Measurements from ENCODE around the gene RASL10B. TPM values are rescaled to one million over a fixed set of nuclear protein-coding genes. Genes with fewer than 3 reads are reported as not detected.

RASL10B gene
- total and polyA plus RNA-seq, 2 donors (not counting 1 experiment from before 2014, with no cell fraction given), result 0.78 to 1.5 TPM

DNA sequence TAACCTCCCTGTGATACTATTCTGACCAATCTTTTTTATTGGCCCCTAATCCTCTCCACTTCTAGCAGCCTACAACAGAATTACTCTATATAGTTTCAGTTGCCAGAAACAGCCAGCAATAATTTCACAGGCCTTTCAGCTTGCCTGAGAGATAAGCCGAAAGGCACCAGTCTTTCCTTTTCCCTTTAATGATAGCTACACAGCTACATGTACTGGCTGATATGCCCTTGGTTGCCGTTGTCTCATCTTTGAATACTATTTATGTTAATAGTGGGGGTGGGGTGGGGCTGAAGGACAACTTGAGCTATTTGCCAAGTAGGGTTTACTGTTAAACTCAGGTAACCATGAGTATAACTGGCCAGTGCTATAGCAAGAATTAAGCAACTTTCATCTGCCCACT is 35.8 kb upstream of the RASL10B start:
- no peak overlapping the region for H2AFZ ChIP-seq (ENCODE audit: low read length)
- no peaks in the 10 kb centered on the region for H3K4me1 ChIP-seq (ENCODE audit: control insufficient read depth, extremely low read depth, insufficient read depth, low read length)
- peaks cover 2% of the 10 kb centered on the region for H3K36me3 ChIP-seq (ENCODE audit: control insufficient read depth, insufficient read depth, low read length)
- DNase-seq (ENCODE audit: low read depth in 2 of 2), result no peak
- no peaks in the 10 kb centered on the region for H3K9me3 ChIP-seq (ENCODE audit: control insufficient read depth, insufficient read depth, low read depth, low read length)
- H3K4me3 ChIP-seq (replicated peaks in 1 of 4; ENCODE audit: control extremely low read depth in 1 of 4, insufficient read depth in 1 of 4, low read depth in 3 of 4, low read length in 4 of 4), result no peak overlapping the region
- no peaks in the 10 kb centered on the region for H3K79me2 ChIP-seq (ENCODE audit: control insufficient read depth, insufficient read depth, low read length)
- H4K20me1 ChIP-seq (ENCODE audit: control insufficient read depth, extremely low read depth, insufficient read depth, low read length), result no peaks in the 10 kb centered on the region
- no peak overlapping the region for H3K4me2 ChIP-seq (ENCODE audit: extremely low read depth, insufficient read depth, low read length)
- H3K9ac ChIP-seq (ENCODE audit: insufficient read depth, low read length), result no peak overlapping the region
- TF ChIP-seq, protein P1, sequence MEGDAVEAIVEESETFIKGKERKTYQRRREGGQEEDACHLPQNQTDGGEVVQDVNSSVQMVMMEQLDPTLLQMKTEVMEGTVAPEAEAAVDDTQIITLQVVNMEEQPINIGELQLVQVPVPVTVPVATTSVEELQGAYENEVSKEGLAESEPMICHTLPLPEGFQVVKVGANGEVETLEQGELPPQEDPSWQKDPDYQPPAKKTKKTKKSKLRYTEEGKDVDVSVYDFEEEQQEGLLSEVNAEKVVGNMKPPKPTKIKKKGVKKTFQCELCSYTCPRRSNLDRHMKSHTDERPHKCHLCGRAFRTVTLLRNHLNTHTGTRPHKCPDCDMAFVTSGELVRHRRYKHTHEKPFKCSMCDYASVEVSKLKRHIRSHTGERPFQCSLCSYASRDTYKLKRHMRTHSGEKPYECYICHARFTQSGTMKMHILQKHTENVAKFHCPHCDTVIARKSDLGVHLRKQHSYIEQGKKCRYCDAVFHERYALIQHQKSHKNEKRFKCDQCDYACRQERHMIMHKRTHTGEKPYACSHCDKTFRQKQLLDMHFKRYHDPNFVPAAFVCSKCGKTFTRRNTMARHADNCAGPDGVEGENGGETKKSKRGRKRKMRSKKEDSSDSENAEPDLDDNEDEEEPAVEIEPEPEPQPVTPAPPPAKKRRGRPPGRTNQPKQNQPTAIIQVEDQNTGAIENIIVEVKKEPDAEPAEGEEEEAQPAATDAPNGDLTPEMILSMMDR (conservative IDR thresholded peaks at IDR 0.05 in 1 of 2, IDR thresholded peaks at IDR 0.05 in 1 of 2; ENCODE audit: low read depth in 1 of 2, low read length in 2 of 2), result no peak
- no peak for TF ChIP-seq EZH2 (IDR thresholded peaks at IDR 0.05; ENCODE audit: low read length, missing control alignments)
- no peak overlapping the region for H3K27ac ChIP-seq (ENCODE audit: insufficient read depth, low read length)
- no peaks in the 10 kb centered on the region for H3K27me3 ChIP-seq (ENCODE audit: control insufficient read depth, insufficient read depth, low read length)

DNA sequence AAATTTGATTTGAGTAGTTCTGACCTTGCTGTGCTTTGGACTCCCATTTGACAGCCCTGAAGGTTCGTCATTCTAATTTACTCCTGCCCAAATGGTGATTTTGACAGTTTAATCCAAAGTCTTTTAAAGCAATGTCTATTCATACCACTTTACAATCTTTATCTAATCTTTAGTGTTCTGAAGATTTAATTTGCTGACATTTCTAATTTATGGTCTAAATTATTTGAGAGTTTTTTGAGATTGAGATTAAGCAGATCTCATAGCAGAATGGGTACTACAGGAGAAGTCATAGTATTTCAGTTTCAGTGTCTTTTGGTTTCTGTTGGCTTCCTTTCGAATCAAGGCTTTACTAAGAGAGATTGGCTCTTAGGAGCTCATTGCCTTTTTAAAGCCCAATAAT is 32.6 kb upstream of the RASL10B start:
- Histone ChIP-seq H3K9ac (ENCODE audit: insufficient read depth, low read length) (no peak overlapping the region), H4K20me1 (ENCODE audit: control insufficient read depth, extremely low read depth, insufficient read depth, low read length) (no peaks in the 10 kb centered on the region), H3K36me3 (ENCODE audit: control insufficient read depth, insufficient read depth, low read length) (peaks cover 2% of the 10 kb centered on the region), H3K4me1 (ENCODE audit: control insufficient read depth, extremely low read depth, insufficient read depth, low read length) (no peaks in the 10 kb centered on the region), H3K4me2 (ENCODE audit: extremely low read depth, insufficient read depth, low read length) (no peak overlapping the region), H3K79me2 (ENCODE audit: control insufficient read depth, insufficient read depth, low read length) (no peaks in the 10 kb centered on the region), H3K9me3 (ENCODE audit: control insufficient read depth, insufficient read depth, low read depth, low read length) (no peaks in the 10 kb centered on the region), H2AFZ (ENCODE audit: low read length) (no peak overlapping the region), H3K4me3 (replicated peaks in 1 of 4; ENCODE audit: control extremely low read depth in 1 of 4, insufficient read depth in 1 of 4, low read depth in 3 of 4, low read length in 4 of 4) (no peak overlapping the region), H3K27ac (ENCODE audit: insufficient read depth, low read length) (no peak overlapping the region), H3K27me3 (ENCODE audit: control insufficient read depth, insufficient read depth, low read length) (no peaks in the 10 kb centered on the region)
- TF ChIP-seq, protein P1 (conservative IDR thresholded peaks at IDR 0.05 in 1 of 2, IDR thresholded peaks at IDR 0.05 in 1 of 2; ENCODE audit: low read depth in 1 of 2, low read length in 2 of 2), result no peak
- no peak for DNase-seq (ENCODE audit: low read depth in 2 of 2)

DNA sequence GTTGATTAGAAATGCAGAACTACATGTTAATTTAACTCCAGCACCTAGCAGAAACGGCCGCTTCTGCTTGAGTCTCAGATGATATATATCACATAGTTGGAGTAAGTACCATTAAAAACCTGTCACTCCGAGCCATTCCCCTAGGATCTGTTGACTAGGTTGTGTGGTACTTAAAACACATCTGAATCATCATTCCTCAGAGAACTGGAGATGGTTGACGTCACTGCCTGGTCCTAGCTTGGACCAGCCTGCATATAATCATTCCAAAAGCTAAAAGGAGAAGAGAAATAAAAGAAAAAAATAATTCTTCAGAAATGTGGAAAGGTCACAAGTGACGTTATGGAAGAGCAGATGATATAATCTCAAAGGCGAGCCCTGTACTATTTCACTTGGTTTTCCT is 31.3 kb upstream of the RASL10B start:
- no peak overlapping the region for H2AFZ ChIP-seq (ENCODE audit: low read length)
- H3K36me3 ChIP-seq (ENCODE audit: control insufficient read depth, insufficient read depth, low read length), result peaks cover 2% of the 10 kb centered on the region
- no peaks in the 10 kb centered on the region for H3K27me3 ChIP-seq (ENCODE audit: control insufficient read depth, insufficient read depth, low read length)
- DNase-seq (ENCODE audit: low read depth in 2 of 2), result peak in 1 of 2 donors; percentile 37
- no peak overlapping the region for H3K4me2 ChIP-seq (ENCODE audit: extremely low read depth, insufficient read depth, low read length)
- TF ChIP-seq, protein P1 (conservative IDR thresholded peaks at IDR 0.05 in 1 of 2, IDR thresholded peaks at IDR 0.05 in 1 of 2; ENCODE audit: low read depth in 1 of 2, low read length in 2 of 2), result no peak
- no peak for TF ChIP-seq EZH2 (IDR thresholded peaks at IDR 0.05; ENCODE audit: low read length, missing control alignments)
- H3K9me3 ChIP-seq (ENCODE audit: control insufficient read depth, insufficient read depth, low read depth, low read length), result no peaks in the 10 kb centered on the region
- no peak overlapping the region for H3K9ac ChIP-seq (ENCODE audit: insufficient read depth, low read length)
- no peak overlapping the region for H3K27ac ChIP-seq (ENCODE audit: insufficient read depth, low read length)
- no peak overlapping the region for H3K4me3 ChIP-seq (replicated peaks in 1 of 4; ENCODE audit: control extremely low read depth in 1 of 4, insufficient read depth in 1 of 4, low read depth in 3 of 4, low read length in 4 of 4)
- H3K4me1 ChIP-seq (ENCODE audit: control insufficient read depth, extremely low read depth, insufficient read depth, low read length), result no peaks in the 10 kb centered on the region
- no peaks in the 10 kb centered on the region for H4K20me1 ChIP-seq (ENCODE audit: control insufficient read depth, extremely low read depth, insufficient read depth, low read length)
- no peaks in the 10 kb centered on the region for H3K79me2 ChIP-seq (ENCODE audit: control insufficient read depth, insufficient read depth, low read length)
